IMR-90 (cell line): ENCODE measurements around the gene SMAD7. TPM values are rescaled to one million over a fixed set of nuclear protein-coding genes. Genes with fewer than 3 reads are reported as not detected.

Experiments used
- ATAC-seq: fragments of 200-7000 bp; cut with Tn5 transposase; 2 replicates; pipeline ENCODE4 v1.9.1; 2020; ENCODE audit warnings: low read depth, mild to moderate bottlenecking, moderate library complexity
- BruUV-seq: library from RNA; stranded (reverse); fragments of 400-500 nt; replicated peaks from 2 replicates; lab custom pipeline; 2021; lab: Mats Ljungman, UMichigan
- CTCF ChIA-PET: fragments of 300-600 bp; formaldehyde crosslinking; extraction: SDS; loops from one replicate; lab custom pipeline; 2021; ENCODE audit warnings: antibody characterized with exemption; lab: Yijun Ruan, JAX
- POLR2A ChIA-PET: fragments of 300-600 bp; sonication (Branson Sonifier 250); formaldehyde crosslinking; loops from one replicate; lab custom pipeline; 2022; ENCODE audit warnings: antibody characterized with exemption; ENCODE audit not compliant: unreplicated experiment; lab: Charles Lee
- DNase-seq: peaks from one replicate; pipeline ENCODE4 v3.0.0; 2013
- H2AFZ ChIP-seq: replicated peaks from 2 replicates; pipeline ENCODE3; 2013; ENCODE audit warnings: low read length, mild to moderate bottlenecking; ENCODE audit not compliant: poor library complexity
- H2AK5ac ChIP-seq: 2 replicates; pipeline ENCODE4 v1.6.1; 2013; ENCODE audit warnings: low read depth, low read length, inconsistent platforms
- H2AK9ac ChIP-seq: replicated peaks from 2 replicates; pipeline ENCODE3; 2013; ENCODE audit warnings: mild to moderate bottlenecking, low read depth, low read length, moderate library complexity; ENCODE audit not compliant: poor library complexity
- H2BK120ac ChIP-seq: 2 replicates; pipeline ENCODE4 v1.6.1; 2013; ENCODE audit warnings: low read depth, low read length, inconsistent platforms
- H2BK15ac ChIP-seq: 3 replicates; pipeline ENCODE4 v1.6.1; 2013; ENCODE audit warnings: low read depth, low read length, inconsistent platforms
- H2BK20ac ChIP-seq: 2 replicates; pipeline ENCODE4 v1.6.1; 2013; ENCODE audit warnings: low read depth, mild to moderate bottlenecking, inconsistent platforms, low read length, moderate library complexity
- H2BK5ac ChIP-seq: 2 replicates; pipeline ENCODE4 v1.6.1; 2013; ENCODE audit warnings: mild to moderate bottlenecking, low read depth, low read length, inconsistent platforms; ENCODE audit not compliant: poor library complexity, severe bottlenecking
- H3K14ac ChIP-seq: replicated peaks from 2 replicates; pipeline ENCODE4 v1.6.1; 2013; ENCODE audit warnings: low read depth, low read length, inconsistent platforms
- H3K18ac ChIP-seq: 2 replicates; pipeline ENCODE4 v1.6.1; 2013; ENCODE audit warnings: low read depth, low read length, control low read depth
- H3K23ac ChIP-seq: 2 replicates; pipeline ENCODE4 v1.6.1; 2013; ENCODE audit warnings: low read depth, low read length, inconsistent platforms
- H3K27ac ChIP-seq: 2 replicates; pipeline ENCODE4 v1.5.1; 2013; ENCODE audit warnings: mild to moderate bottlenecking, control low read depth, low read length; ENCODE audit not compliant: insufficient read depth
- H3K27me3 ChIP-seq: 2 replicates; pipeline ENCODE4 v1.6.1; 2013; ENCODE audit warnings: low read length; ENCODE audit not compliant: control insufficient read depth, insufficient read depth
- H3K36me3 ChIP-seq: 2 replicates; pipeline ENCODE4 v1.6.1; 2013; ENCODE audit warnings: low read length, mixed read lengths; ENCODE audit not compliant: control insufficient read depth, insufficient read depth
- H3K4ac ChIP-seq: 2 replicates; pipeline ENCODE4 v1.6.1; 2013; ENCODE audit warnings: low read depth, low read length, inconsistent platforms
- H3K4me1 ChIP-seq: 2 replicates; pipeline ENCODE4 v1.6.1; 2013; ENCODE audit warnings: low read length, mixed read lengths; ENCODE audit not compliant: control insufficient read depth, insufficient read depth
- H3K4me2 ChIP-seq: 2 replicates; pipeline ENCODE4 v1.6.1; 2013; ENCODE audit warnings: low read depth, mild to moderate bottlenecking, control low read depth, low read length, moderate library complexity
- H3K4me3 ChIP-seq: 2 replicates; pipeline ENCODE4 v1.5.1; 2013; ENCODE audit warnings: low read depth, mild to moderate bottlenecking, control low read depth, low read length, moderate library complexity; ENCODE audit not compliant: insufficient read depth
- H3K56ac ChIP-seq: 2 replicates; pipeline ENCODE4 v1.6.1; 2013; ENCODE audit warnings: low read length, inconsistent platforms; ENCODE audit not compliant: insufficient read depth; ENCODE audit errors: extremely low read depth
- H3K79me1 ChIP-seq, 2 experiments: 2 replicates each; pipeline ENCODE4 v1.6.1; 2013; ENCODE audit warnings: low read length in 2 of 2, inconsistent platforms in 1 of 2, low read depth in 1 of 2
- H3K9ac ChIP-seq: 2 replicates; pipeline ENCODE4 v1.6.1; 2013; ENCODE audit warnings: low read depth, low read length, control low read depth
- H3K9me1 ChIP-seq: 2 replicates; pipeline ENCODE4 v1.6.1; 2013; ENCODE audit warnings: low read length, inconsistent platforms; ENCODE audit not compliant: insufficient read depth
- H3K9me3 ChIP-seq: 2 replicates; pipeline ENCODE4 v1.6.1; 2013; ENCODE audit warnings: low read length; ENCODE audit not compliant: control insufficient read depth, insufficient read depth
- H4K20me1 ChIP-seq: 2 replicates; pipeline ENCODE4 v1.6.1; 2013; ENCODE audit warnings: low read length, inconsistent platforms; ENCODE audit not compliant: insufficient read depth
- H4K5ac ChIP-seq: 2 replicates; pipeline ENCODE4 v1.6.1; 2013; ENCODE audit warnings: mild to moderate bottlenecking, low read depth, low read length, control low read depth
- H4K8ac ChIP-seq, 2 experiments: 2 replicates each; pipeline ENCODE4 v1.6.1; 2013; ENCODE audit warnings: low read depth in 2 of 2, low read length in 2 of 2, control low read depth in 1 of 2, inconsistent platforms in 1 of 2
- H4K91ac ChIP-seq: 2 replicates; pipeline ENCODE4 v1.6.1; 2013; ENCODE audit warnings: low read depth, low read length, inconsistent platforms; ENCODE audit not compliant: insufficient read depth
- CEBPB ChIP-seq: IDR thresholded peaks from 2 replicates; pipeline ENCODE4 v1.6.1; 2012; ENCODE audit warnings: low read depth, low read length, improper control_type of control experiment
- CHD1 ChIP-seq: IDR thresholded peaks from 2 replicates; pipeline ENCODE4 v1.6.1; 2012; ENCODE audit warnings: low read depth, low read length, improper control_type of control experiment
- MAZ ChIP-seq: IDR thresholded peaks from 2 replicates; pipeline ENCODE4 v1.6.1; 2012; ENCODE audit warnings: low read depth, mild to moderate bottlenecking, low read length, improper control_type of control experiment, moderate library complexity, borderline replicate concordance
- NFE2L2 ChIP-seq: fragments of 150-350 bp; IDR thresholded peaks from 2 replicates; pipeline ENCODE4 v1.6.1; 2016; ENCODE audit warnings: low read depth, mild to moderate bottlenecking, low read length
- SMC3 ChIP-seq: fragments of 150-350 bp; IDR thresholded peaks from 2 replicates; pipeline ENCODE4 v1.6.1; 2016; ENCODE audit warnings: low read depth, mild to moderate bottlenecking, antibody characterized with exemption, low read length, moderate library complexity
- WGBS, 2 experiments: methylation state at CpG; one replicate each; pipeline versions ENCODE4 v1.1.5 to v1.1.7; 2013; ENCODE audit warnings: missing lambda C conversion rate in 2 of 2; ENCODE audit not compliant: insufficient read length in 1 of 2; ENCODE audit errors: extremely low coverage in 2 of 2; 5-methylcytosine and 5-hydroxymethylcytosine counted together
- dilution Hi-C: fragments of 300-500 bp; cut with HindIII; formaldehyde crosslinking; loops from one replicate; pipeline ENCODE4 v1.14.3; 2018; ENCODE audit warnings: low sequenced_read_pairs; ENCODE audit not compliant: unreplicated experiment
- in situ Hi-C: fragments of 300-500 bp; cut with MboI; formaldehyde crosslinking; loops from 3 replicates; pipeline ENCODE4 v1.14.3; 2019; ENCODE audit warnings: low sequenced_read_pairs, inconsistent platforms, mixed read lengths
- intact Hi-C: fragments of 100-400 bp; cut with micrococcal nuclease; formaldehyde crosslinking; loops from 2 replicates; pipeline ENCODE4 v1.10.0; 2022
- polyA plus RNA-seq, 3 experiments: library from polyadenylated mRNA; depleted of rRNA; stranded (reverse); fragments of >200 nt; gene quantifications; 2 replicates each; pipeline ENCODE4 v1.2.3, GENCODE V29; 2012; ENCODE audit warnings: low replicate concordance in 1 of 3
- total RNA-seq: library from RNA; depleted of rRNA; stranded (reverse); fragments of >200 nt; gene quantifications from 2 replicates; pipeline ENCODE4 v1.2.3, GENCODE V29; 2012
- TF ChIP-seq, protein P1 (sequence below): fragments of 150-350 bp; IDR thresholded peaks from 2 replicates; pipeline ENCODE4 v1.6.1; 2016; ENCODE audit warnings: low read depth, mild to moderate bottlenecking, low read length, moderate library complexity, borderline replicate concordance
- TF ChIP-seq, protein P2 (sequence below): conservative IDR thresholded peaks from 2 replicates; pipeline ENCODE4 v1.5.1; 2012; ENCODE audit warnings: mild to moderate bottlenecking, low read depth, low read length, improper control_type of control experiment

SMAD7 gene
- total and polyA plus RNA-seq, 2 of the 4 experiments (the other 2 are of a cell fraction) = 15.8 to 17.6 TPM

DNA sequence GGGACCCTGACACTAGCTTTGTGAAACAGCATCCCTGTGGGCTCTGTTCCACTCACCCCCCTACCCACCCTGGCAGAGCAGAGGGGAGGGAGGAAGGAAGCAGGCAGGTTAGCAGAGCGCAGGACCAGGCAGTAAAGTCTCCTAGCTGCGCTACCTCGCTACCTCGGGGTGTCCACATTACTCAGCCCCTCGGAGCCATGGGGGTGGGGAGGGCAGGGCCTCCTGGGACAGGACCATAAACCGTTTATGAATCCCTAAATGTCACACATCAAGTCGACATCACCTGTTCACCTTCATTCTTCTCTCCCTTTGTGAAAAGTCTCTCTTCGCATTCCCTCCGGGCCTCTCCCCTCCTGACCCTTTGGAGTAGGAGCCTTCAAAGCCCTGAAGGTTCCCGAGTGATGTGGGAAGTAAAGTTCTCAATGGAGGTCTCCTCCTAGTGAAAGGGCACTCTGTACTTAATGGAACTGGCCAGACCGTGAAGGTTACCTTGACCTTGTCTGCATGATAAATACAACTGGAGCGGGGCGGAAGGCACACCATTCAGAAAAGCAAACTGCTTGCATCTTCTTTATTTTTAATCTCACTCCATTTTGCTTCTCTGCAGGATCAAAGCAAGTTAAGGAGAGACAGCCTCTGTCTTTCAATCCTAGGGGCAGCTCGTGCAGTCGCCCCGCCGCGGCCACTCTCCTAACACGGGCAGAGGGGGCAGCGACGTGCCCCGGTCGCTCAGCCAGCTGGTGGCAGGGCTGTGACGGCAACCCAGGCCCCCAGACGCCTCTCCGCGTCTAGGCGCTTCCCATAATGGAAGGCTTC, 23.7 kb upstream of the SMAD7 start:
- POLR2A ChIA-PET = interaction anchor here (0.6 kb wide), 1 partner anchor 192 kb away, joined by 3 read pairs; no protein-coding TSS in a partner anchor
- H2AFZ ChIP-seq = peak overlapping the region; percentile 73
- no peak for DNase-seq

More for the DNA sequence above, 23.7 kb upstream of the SMAD7 start:
- H2BK20ac ChIP-seq = peak overlapping the region; percentile 66
- BruUV-seq = no TSS peak
- H4K91ac ChIP-seq = peak overlapping the region; percentile 78; the same call in 1 of the 2 replicates
- dilution Hi-C loops = no loop called here
- peak overlapping the region; percentile 60 for H2AK9ac ChIP-seq
- intact Hi-C loops = no loop called here
- no peak overlapping the region for H3K4me3 ChIP-seq
- no peak overlapping the region for H3K27ac ChIP-seq
- TF ChIP-seq CEBPB (no peak), MAZ (no peak), NFE2L2 (no peak), SMC3 (no peak), CHD1 (no peak)
- TF ChIP-seq, protein P1, sequence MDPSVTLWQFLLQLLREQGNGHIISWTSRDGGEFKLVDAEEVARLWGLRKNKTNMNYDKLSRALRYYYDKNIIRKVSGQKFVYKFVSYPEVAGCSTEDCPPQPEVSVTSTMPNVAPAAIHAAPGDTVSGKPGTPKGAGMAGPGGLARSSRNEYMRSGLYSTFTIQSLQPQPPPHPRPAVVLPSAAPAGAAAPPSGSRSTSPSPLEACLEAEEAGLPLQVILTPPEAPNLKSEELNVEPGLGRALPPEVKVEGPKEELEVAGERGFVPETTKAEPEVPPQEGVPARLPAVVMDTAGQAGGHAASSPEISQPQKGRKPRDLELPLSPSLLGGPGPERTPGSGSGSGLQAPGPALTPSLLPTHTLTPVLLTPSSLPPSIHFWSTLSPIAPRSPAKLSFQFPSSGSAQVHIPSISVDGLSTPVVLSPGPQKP = no peak
- TF ChIP-seq, protein P2, sequence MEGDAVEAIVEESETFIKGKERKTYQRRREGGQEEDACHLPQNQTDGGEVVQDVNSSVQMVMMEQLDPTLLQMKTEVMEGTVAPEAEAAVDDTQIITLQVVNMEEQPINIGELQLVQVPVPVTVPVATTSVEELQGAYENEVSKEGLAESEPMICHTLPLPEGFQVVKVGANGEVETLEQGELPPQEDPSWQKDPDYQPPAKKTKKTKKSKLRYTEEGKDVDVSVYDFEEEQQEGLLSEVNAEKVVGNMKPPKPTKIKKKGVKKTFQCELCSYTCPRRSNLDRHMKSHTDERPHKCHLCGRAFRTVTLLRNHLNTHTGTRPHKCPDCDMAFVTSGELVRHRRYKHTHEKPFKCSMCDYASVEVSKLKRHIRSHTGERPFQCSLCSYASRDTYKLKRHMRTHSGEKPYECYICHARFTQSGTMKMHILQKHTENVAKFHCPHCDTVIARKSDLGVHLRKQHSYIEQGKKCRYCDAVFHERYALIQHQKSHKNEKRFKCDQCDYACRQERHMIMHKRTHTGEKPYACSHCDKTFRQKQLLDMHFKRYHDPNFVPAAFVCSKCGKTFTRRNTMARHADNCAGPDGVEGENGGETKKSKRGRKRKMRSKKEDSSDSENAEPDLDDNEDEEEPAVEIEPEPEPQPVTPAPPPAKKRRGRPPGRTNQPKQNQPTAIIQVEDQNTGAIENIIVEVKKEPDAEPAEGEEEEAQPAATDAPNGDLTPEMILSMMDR = no peak
- H2AK5ac ChIP-seq = peak overlapping the region; percentile 83
- H2BK120ac ChIP-seq = peak overlapping the region; percentile 78
- no peak overlapping the region for H3K56ac ChIP-seq
- H2BK15ac ChIP-seq = peak overlapping the region; percentile 28; the same call in 2 of the 3 replicates
- WGBS, 2 experiments = 52% methylated on average over 5 of the region's 28 CpGs; no CpG with 5 or more reads in 1 of the 2 experiments
- H3K79me1 ChIP-seq = peaks cover 0 to 10% of the 10 kb centered on the region in 2 experiments; a peak in 2 of 4 replicates
- H3K9me3 ChIP-seq = no peaks in the 10 kb centered on the region
- peaks cover 6% of the 10 kb centered on the region; the same call in 1 of the 2 replicates for H3K9me1 ChIP-seq
- H3K4ac ChIP-seq = peak overlapping the region; percentile 90
- peak overlapping the region; percentile 95 for H3K23ac ChIP-seq
- CTCF ChIA-PET = interaction anchor here (0.6 kb wide), 1 partner anchor 19 kb away, joined by 3 read pairs; no protein-coding TSS in a partner anchor
- no peaks in the 10 kb centered on the region for H3K36me3 ChIP-seq
- peak overlapping the region; percentile 90 to 92; a peak in 2 of 4 replicates for H4K8ac ChIP-seq
- peak overlapping the region; percentile 51 for H4K5ac ChIP-seq
- H3K4me1 ChIP-seq = peaks cover 10% of the 10 kb centered on the region
- H3K4me2 ChIP-seq = peak overlapping the region; percentile 55
- H2BK5ac ChIP-seq = no peak overlapping the region
- in situ Hi-C loops = no loop called here
- ATAC-seq = no peak
- peak overlapping the region; percentile 76; the same call in 1 of the 2 replicates for H3K9ac ChIP-seq
- no peaks in the 10 kb centered on the region; the same call in none of the 2 replicates for H3K27me3 ChIP-seq
- H4K20me1 ChIP-seq = no peaks in the 10 kb centered on the region
- H3K18ac ChIP-seq = peak overlapping the region; percentile 64; the same call in 1 of the 2 replicates
- H3K14ac ChIP-seq = peak overlapping the region; percentile 63; the same call in 1 of the 2 replicates
